OCI-LY1 (cell line): ENCODE data around the gene M1AP.

ENCODE experiments used
- CTCF ChIP-seq: fragments of 200-600 bp; sonication (generic), shearing (Covaris generic); IDR thresholded peaks from 2 replicates; pipeline ENCODE4 v1.5.1; 2017; ENCODE audit warnings: mild to moderate bottlenecking, antibody characterized with exemption, low read length, moderate library complexity, mixed read lengths
- EZH2 ChIP-seq: fragments of 200-600 bp; sonication (generic), shearing (Covaris generic); IDR thresholded peaks from 2 replicates; pipeline ENCODE4 v1.8.0; 2017; ENCODE audit warnings: borderline replicate concordance, mixed run types, mild to moderate bottlenecking, antibody characterized with exemption, low read length, moderate library complexity, mixed read lengths

- TF ChIP-seq CTCF (no peak), EZH2 (no peak)
These were observed 114.7 kb downstream of the M1AP start for GRCh38 chr2:74533464-74533863.
